Endothelial cell of umbilical vein (primary cell): ENCODE results near the gene LRP1. TPM values are rescaled to one million over a fixed set of nuclear protein-coding genes. Genes with fewer than 3 reads are reported as not detected.

ENCODE experiments used
- BruUV-seq: library from RNA; stranded (reverse); fragments of 400-500 nt; replicated peaks from 2 replicates; lab custom pipeline; 2021; lab: Mats Ljungman, UMichigan
- CTCF ChIA-PET: fragments of 300-600, 350-600 bp; sonication (Branson Sonifier 250); formaldehyde crosslinking; loops from one replicate; lab custom pipeline; 2021; ENCODE audit warnings: antibody characterized with exemption, inconsistent platforms; lab: Charles Lee
- POLR2A ChIA-PET: fragments of 300-600, 350-600 bp; sonication (Branson Sonifier 250); formaldehyde crosslinking; loops from one replicate; lab custom pipeline; 2021; ENCODE audit warnings: antibody characterized with exemption, inconsistent platforms; lab: Charles Lee
- DNase-seq: peaks from one replicate; pipeline ENCODE4 v3.0.0-alpha.2; 2011; ENCODE audit warnings: low read depth, low spot score
- FAIRE-seq: peaks from 2 replicates; lab custom pipeline; 2011; peaks lifted over from hg19 to GRCh38; lab: Jason Lieb, UNC
- H2AFZ ChIP-seq: 2 replicates; pipeline ENCODE4 v1.6.0; 2012; ENCODE audit warnings: low read depth, low read length, control low read depth, inconsistent platforms
- H3K27ac ChIP-seq: 2 replicates; pipeline ENCODE4 v1.5.1; 2011; ENCODE audit warnings: low read depth, mild to moderate bottlenecking, control low read depth, low read length, moderate library complexity; ENCODE audit not compliant: insufficient read depth
- H3K27me3 ChIP-seq, 2 experiments: 2 replicates each; pipeline versions ENCODE4 v1.6.0 to v1.6.1; 2011; ENCODE audit warnings: low read length in 2 of 2, mixed read lengths in 1 of 2; ENCODE audit not compliant: control insufficient read depth in 2 of 2, insufficient read depth in 2 of 2
- H3K36me3 ChIP-seq, 2 experiments: 2 replicates in 1 of 2; 3 replicates in 1 of 2; pipeline ENCODE4 v1.5.1; 2011; ENCODE audit warnings: low read length in 2 of 2, mild to moderate bottlenecking in 1 of 2, moderate library complexity in 1 of 2; ENCODE audit not compliant: control insufficient read depth in 2 of 2, insufficient read depth in 2 of 2; ENCODE audit errors: extremely low read depth in 1 of 2
- H3K4me1 ChIP-seq: 3 replicates; pipeline ENCODE4 v1.5.1; 2011; ENCODE audit warnings: mild to moderate bottlenecking, low read length; ENCODE audit not compliant: control insufficient read depth, insufficient read depth; ENCODE audit errors: extremely low read depth
- H3K4me2 ChIP-seq: 2 replicates; pipeline ENCODE4 v1.6.1; 2011; ENCODE audit warnings: low read length, control low read depth, mixed read lengths; ENCODE audit not compliant: insufficient read depth
- H3K4me3 ChIP-seq, 3 experiments: fragments of 200-600 bp in 1 of 3; sonication (generic), shearing (Covaris generic) in 1 of 3; replicated peaks in 1 of 3; 2 replicates each; pipeline ENCODE4 v1.5.1; 2011 to 2016; ENCODE audit warnings: control low read depth in 3 of 3, low read length in 3 of 3, mild to moderate bottlenecking in 2 of 3, inconsistent platforms in 1 of 3, low read depth in 1 of 3, moderate library complexity in 1 of 3; ENCODE audit not compliant: insufficient read depth in 1 of 3
- H3K79me2 ChIP-seq: 2 replicates; pipeline ENCODE4 v1.6.0; 2012; ENCODE audit warnings: low read length, inconsistent platforms; ENCODE audit not compliant: control insufficient read depth, insufficient read depth
- H3K9ac ChIP-seq: replicated peaks from 2 replicates; pipeline ENCODE3; 2011; ENCODE audit warnings: low read length, control low read depth; ENCODE audit not compliant: insufficient read depth; ENCODE audit errors: extremely low read depth
- H3K9me1 ChIP-seq: replicated peaks from 3 replicates; pipeline ENCODE4 v1.6.0; 2011; ENCODE audit warnings: mild to moderate bottlenecking, low read length; ENCODE audit not compliant: control insufficient read depth, insufficient read depth; ENCODE audit errors: extremely low read depth
- H3K9me3 ChIP-seq: replicated peaks from 2 replicates; pipeline ENCODE4 v1.5.1; 2012; ENCODE audit warnings: low read length, inconsistent platforms; ENCODE audit not compliant: control insufficient read depth, insufficient read depth
- H4K20me1 ChIP-seq: replicated peaks from 2 replicates; pipeline ENCODE3; 2011; ENCODE audit warnings: mild to moderate bottlenecking, low read length; ENCODE audit not compliant: control insufficient read depth, insufficient read depth; ENCODE audit errors: extremely low read depth
- EZH2 ChIP-seq: IDR thresholded peaks from 2 replicates; pipeline ENCODE4 v1.6.1; 2012; ENCODE audit warnings: borderline replicate concordance, low read depth, mild to moderate bottlenecking, moderate library complexity, low read length, inconsistent platforms; ENCODE audit not compliant: severe bottlenecking
- FOS ChIP-seq: IDR thresholded peaks from 2 replicates; pipeline ENCODE4 v1.6.1; 2011; ENCODE audit warnings: mild to moderate bottlenecking, low read length, moderate library complexity, borderline replicate concordance; ENCODE audit not compliant: insufficient read depth
- GATA2 ChIP-seq: IDR thresholded peaks from 2 replicates; pipeline ENCODE4 v1.7.0; 2011; ENCODE audit warnings: low read depth, mild to moderate bottlenecking, moderate library complexity, mixed read lengths, low read length; ENCODE audit not compliant: insufficient read length, insufficient read depth
- JUN ChIP-seq: IDR thresholded peaks from 2 replicates; pipeline ENCODE4 v1.6.1; 2011; ENCODE audit warnings: borderline replicate concordance, low read depth; ENCODE audit not compliant: insufficient read length, insufficient read depth
- MYC ChIP-seq: IDR thresholded peaks from one replicate; pipeline ENCODE4 v1.6.1; 2011; ENCODE audit warnings: mild to moderate bottlenecking, low read depth, low read length
- POLR2A ChIP-seq: IDR thresholded peaks from 2 replicates; pipeline ENCODE4 v1.6.1; 2012; ENCODE audit warnings: low read depth, mild to moderate bottlenecking, control low read depth, low read length
- POLR2AphosphoS5 ChIP-seq: IDR thresholded peaks from 2 replicates; pipeline ENCODE4 v1.6.1; 2012; ENCODE audit warnings: low read depth, mild to moderate bottlenecking, control low read depth, low read length, moderate library complexity; ENCODE audit not compliant: insufficient read depth
- dilution Hi-C: fragments of 300-500 bp; cut with MboI; formaldehyde crosslinking; loops from one replicate; pipeline ENCODE4 v1.15.0; 2019; ENCODE audit warnings: low sequenced_read_pairs; ENCODE audit not compliant: extremely low pct_ligation_motif_present
- intact Hi-C: fragments of 100-400 bp; cut with micrococcal nuclease; formaldehyde crosslinking; loops from one replicate; pipeline ENCODE4 v1.10.0; 2022
- polyA plus RNA-seq, 4 experiments: library from polyadenylated mRNA; depleted of rRNA in 3 of 4; stranded (reverse) in 3 of 4; unstranded in 1 of 4; fragments of >200 nt; gene quantifications; 2 replicates each; pipeline versions ENCODE4 v1.2.1 to v1.2.3, GENCODE V29; 2011 to 2012; ENCODE audit warnings: missing spikeins in 1 of 4
- total RNA-seq: library from RNA; stranded (reverse); gene quantifications from 2 replicates; pipeline ENCODE4 v1.2.3, GENCODE V29; 2021
- TF ChIP-seq, protein P1 (sequence below), 2 donors: IDR thresholded peaks; 1 replicate in 1 of 2; 2 replicates in 1 of 2; pipeline ENCODE4 v1.5.1; 2011; ENCODE audit warnings: low read length in 2 of 2, mild to moderate bottlenecking in 2 of 2, moderate library complexity in 2 of 2, control low read depth in 1 of 2, inconsistent platforms in 1 of 2, low read depth in 1 of 2; ENCODE audit not compliant: insufficient read depth in 1 of 2; ENCODE audit errors: extremely low read depth in 1 of 2
- TF ChIP-seq, protein P2 (sequence below): IDR thresholded peaks from 2 replicates; pipeline ENCODE4 v1.6.1; 2011; ENCODE audit not compliant: insufficient read depth, insufficient read length

The LRP1 gene
- total and polyA plus RNA-seq, 2 donors (not counting 3 experiments of a cell fraction or from before 2014, with no cell fraction given): 1.6 to 4.6 TPM

DNA sequence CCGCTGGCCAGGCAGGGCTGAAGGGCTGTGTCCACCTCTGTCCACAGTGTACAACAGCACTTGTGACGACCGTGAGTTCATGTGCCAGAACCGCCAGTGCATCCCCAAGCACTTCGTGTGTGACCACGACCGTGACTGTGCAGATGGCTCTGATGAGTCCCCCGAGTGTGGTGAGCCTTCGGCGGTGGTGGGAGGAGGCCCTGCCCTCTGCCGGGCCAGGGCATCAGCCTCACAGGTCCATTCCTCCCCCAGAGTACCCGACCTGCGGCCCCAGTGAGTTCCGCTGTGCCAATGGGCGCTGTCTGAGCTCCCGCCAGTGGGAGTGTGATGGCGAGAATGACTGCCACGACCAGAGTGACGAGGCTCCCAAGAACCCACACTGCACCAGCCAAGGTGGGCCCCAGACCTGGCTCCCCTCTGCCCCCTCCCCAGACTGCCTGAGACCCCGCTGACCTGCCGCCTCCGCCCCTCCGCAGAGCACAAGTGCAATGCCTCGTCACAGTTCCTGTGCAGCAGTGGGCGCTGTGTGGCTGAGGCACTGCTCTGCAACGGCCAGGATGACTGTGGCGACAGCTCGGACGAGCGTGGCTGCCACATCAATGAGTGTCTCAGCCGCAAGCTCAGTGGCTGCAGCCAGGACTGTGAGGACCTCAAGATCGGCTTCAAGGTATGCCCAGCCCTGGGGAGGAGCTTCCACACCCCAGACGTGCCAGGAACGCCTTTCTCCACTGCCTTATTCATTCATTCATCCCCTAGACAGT lies 67.5 kb downstream of the LRP1 start:
- Histone ChIP-seq H3K27ac (no peak overlapping the region), H2AFZ (no peak overlapping the region), H3K4me1 (no peaks in the 10 kb centered on the region), H3K36me3 (no peaks in the 10 kb centered on the region), H3K4me2 (no peak overlapping the region), H4K20me1 (no peaks in the 10 kb centered on the region), H3K27me3 (no peaks in the 10 kb centered on the region), H3K9me3 (no peaks in the 10 kb centered on the region), H3K9ac (no peak overlapping the region), H3K9me1 (no peaks in the 10 kb centered on the region), H3K79me2 (no peaks in the 10 kb centered on the region), H3K4me3 (no peak overlapping the region)
- intact Hi-C loops: no loop called here
- no TSS peak for BruUV-seq
- DNase-seq (no peak), FAIRE-seq (no peak)
- ChIA-PET POLR2A (interaction anchor here (0.5 kb wide), 1 partner anchor 174 kb away, joined by 6 read pairs; no protein-coding TSS in a partner anchor), CTCF (interaction anchor here (1.0 to 1.9 kb wide), 3 partner anchors 10 to 47 kb away, joined by 3 to 5 read pairs (median 4); no protein-coding TSS in a partner anchor)
- dilution Hi-C loops: no loop called here
- TF ChIP-seq POLR2AphosphoS5 (no peak), EZH2 (no peak), MYC (no peak), POLR2A (no peak), GATA2 (no peak), JUN (no peak), FOS (no peak)
- TF ChIP-seq, protein P1, sequence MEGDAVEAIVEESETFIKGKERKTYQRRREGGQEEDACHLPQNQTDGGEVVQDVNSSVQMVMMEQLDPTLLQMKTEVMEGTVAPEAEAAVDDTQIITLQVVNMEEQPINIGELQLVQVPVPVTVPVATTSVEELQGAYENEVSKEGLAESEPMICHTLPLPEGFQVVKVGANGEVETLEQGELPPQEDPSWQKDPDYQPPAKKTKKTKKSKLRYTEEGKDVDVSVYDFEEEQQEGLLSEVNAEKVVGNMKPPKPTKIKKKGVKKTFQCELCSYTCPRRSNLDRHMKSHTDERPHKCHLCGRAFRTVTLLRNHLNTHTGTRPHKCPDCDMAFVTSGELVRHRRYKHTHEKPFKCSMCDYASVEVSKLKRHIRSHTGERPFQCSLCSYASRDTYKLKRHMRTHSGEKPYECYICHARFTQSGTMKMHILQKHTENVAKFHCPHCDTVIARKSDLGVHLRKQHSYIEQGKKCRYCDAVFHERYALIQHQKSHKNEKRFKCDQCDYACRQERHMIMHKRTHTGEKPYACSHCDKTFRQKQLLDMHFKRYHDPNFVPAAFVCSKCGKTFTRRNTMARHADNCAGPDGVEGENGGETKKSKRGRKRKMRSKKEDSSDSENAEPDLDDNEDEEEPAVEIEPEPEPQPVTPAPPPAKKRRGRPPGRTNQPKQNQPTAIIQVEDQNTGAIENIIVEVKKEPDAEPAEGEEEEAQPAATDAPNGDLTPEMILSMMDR (IDR thresholded peaks at IDR 0.05; ENCODE audit: extremely low read depth in 1 of 2, insufficient read depth in 1 of 2, low read depth in 1 of 2, low read length in 2 of 2): no peak
- TF ChIP-seq, protein P2, sequence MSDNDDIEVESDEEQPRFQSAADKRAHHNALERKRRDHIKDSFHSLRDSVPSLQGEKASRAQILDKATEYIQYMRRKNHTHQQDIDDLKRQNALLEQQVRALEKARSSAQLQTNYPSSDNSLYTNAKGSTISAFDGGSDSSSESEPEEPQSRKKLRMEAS: no peak
